ENCODE results near the gene PKP2. TPM values are rescaled to one million over a fixed set of nuclear protein-coding genes. Genes with fewer than 3 reads are reported as not detected.
"Not testable (repeated sequence)": the region's sequence is repeated elsewhere in the genome, so short reads cannot be mapped to it uniquely, and the experiment has no call there.

Gene PKP2
- total and polyA plus RNA-seq, 2 donors (not counting 1 experiment from before 2014, with no cell fraction given) = under 0.01 to 0.15 TPM

GRCh38 chr12:32893458-32893857, 3.1 kb downstream of the PKP2 start:
- Histone ChIP-seq H3K4me3 (replicated peaks in 1 of 4; ENCODE audit: control extremely low read depth in 1 of 4, insufficient read depth in 1 of 4, low read depth in 3 of 4, low read length in 4 of 4) (no peak overlapping the region), H4K20me1 (ENCODE audit: control insufficient read depth, extremely low read depth, insufficient read depth, low read length) (no peaks in the 10 kb centered on the region), H3K27me3 (ENCODE audit: control insufficient read depth, insufficient read depth, low read length) (peaks cover 13% of the 10 kb centered on the region), H2AFZ (ENCODE audit: low read length) (no peak overlapping the region), H3K27ac (ENCODE audit: insufficient read depth, low read length) (no peak overlapping the region), H3K9me3 (ENCODE audit: control insufficient read depth, insufficient read depth, low read depth, low read length) (no peaks in the 10 kb centered on the region), H3K4me2 (ENCODE audit: extremely low read depth, insufficient read depth, low read length) (no peak overlapping the region), H3K9ac (ENCODE audit: insufficient read depth, low read length) (no peak overlapping the region), H3K79me2 (ENCODE audit: control insufficient read depth, insufficient read depth, low read length) (no peaks in the 10 kb centered on the region), H3K36me3 (ENCODE audit: control insufficient read depth, insufficient read depth, low read length) (no peaks in the 10 kb centered on the region), H3K4me1 (ENCODE audit: control insufficient read depth, extremely low read depth, insufficient read depth, low read length) (no peaks in the 10 kb centered on the region)
- DNase-seq (ENCODE audit: low read depth in 2 of 2) = peak in 1 of 2 donors; percentile 62
- TF ChIP-seq CTCF (conservative IDR thresholded peaks at IDR 0.05 in 1 of 2, IDR thresholded peaks at IDR 0.05 in 1 of 2; ENCODE audit: low read depth in 1 of 2, low read length in 2 of 2) (no peak), EZH2 (IDR thresholded peaks at IDR 0.05; ENCODE audit: low read length, missing control alignments) (no peak)

- no peak overlapping the region for H3K4me3 ChIP-seq (replicated peaks in 1 of 4; ENCODE audit: control extremely low read depth in 1 of 4, insufficient read depth in 1 of 4, low read depth in 3 of 4, low read length in 4 of 4)
- no peaks in the 10 kb centered on the region for H3K79me2 ChIP-seq (ENCODE audit: control insufficient read depth, insufficient read depth, low read length)
- no peaks in the 10 kb centered on the region for H3K9me3 ChIP-seq (ENCODE audit: control insufficient read depth, insufficient read depth, low read depth, low read length)
- no peaks in the 10 kb centered on the region for H3K4me1 ChIP-seq (ENCODE audit: control insufficient read depth, extremely low read depth, insufficient read depth, low read length)
- TF ChIP-seq CTCF (conservative IDR thresholded peaks at IDR 0.05 in 1 of 2, IDR thresholded peaks at IDR 0.05 in 1 of 2; ENCODE audit: low read depth in 1 of 2, low read length in 2 of 2) = no peak
- no peak for TF ChIP-seq EZH2 (IDR thresholded peaks at IDR 0.05; ENCODE audit: low read length, missing control alignments)
- no peaks in the 10 kb centered on the region for H4K20me1 ChIP-seq (ENCODE audit: control insufficient read depth, extremely low read depth, insufficient read depth, low read length)
- no peak overlapping the region for H3K27ac ChIP-seq (ENCODE audit: insufficient read depth, low read length)
- no peak overlapping the region for H2AFZ ChIP-seq (ENCODE audit: low read length)
- H3K9ac ChIP-seq (ENCODE audit: insufficient read depth, low read length) = no peak overlapping the region
- no peak for DNase-seq (ENCODE audit: low read depth in 2 of 2)
- no peaks in the 10 kb centered on the region for H3K36me3 ChIP-seq (ENCODE audit: control insufficient read depth, insufficient read depth, low read length)
- H3K4me2 ChIP-seq (ENCODE audit: extremely low read depth, insufficient read depth, low read length) = no peak overlapping the region
- H3K27me3 ChIP-seq (ENCODE audit: control insufficient read depth, insufficient read depth, low read length) = peaks cover 13% of the 10 kb centered on the region
These were observed 3.5 kb downstream of the PKP2 start for GRCh38 chr12:32893043-32893442.

GRCh38 chr12:32892369-32892768, 4.2 kb downstream of the PKP2 start:
- H3K9me3 ChIP-seq (ENCODE audit: control insufficient read depth, insufficient read depth, low read depth, low read length); H3K4me3 ChIP-seq (replicated peaks in 1 of 4; ENCODE audit: control extremely low read depth in 1 of 4, insufficient read depth in 1 of 4, low read depth in 3 of 4, low read length in 4 of 4); H3K4me2 ChIP-seq (ENCODE audit: extremely low read depth, insufficient read depth, low read length); H3K27ac ChIP-seq (ENCODE audit: insufficient read depth, low read length); H3K79me2 ChIP-seq (ENCODE audit: control insufficient read depth, insufficient read depth, low read length); H3K9ac ChIP-seq (ENCODE audit: insufficient read depth, low read length); H3K36me3 ChIP-seq (ENCODE audit: control insufficient read depth, insufficient read depth, low read length); DNase-seq (ENCODE audit: low read depth in 2 of 2); H2AFZ ChIP-seq (ENCODE audit: low read length); H3K4me1 ChIP-seq (ENCODE audit: control insufficient read depth, extremely low read depth, insufficient read depth, low read length); H4K20me1 ChIP-seq (ENCODE audit: control insufficient read depth, extremely low read depth, insufficient read depth, low read length): not testable (repeated sequence)
- H3K27me3 ChIP-seq (ENCODE audit: control insufficient read depth, insufficient read depth, low read length) = peaks cover 13% of the 10 kb centered on the region

Data from fibroblast of lung (primary cell).